Stimulated activated memory B cell treated with anti-CD40 and anti-IgM and Interleukin-4, amounts not matched to agents 10 μg/mL and 1 μg/mL and 100 μg/mL, for 72 hours (primary cell): ENCODE measurements around the gene PGP.
"Not testable (repeated sequence)": the region's sequence is repeated elsewhere in the genome, so short reads cannot be mapped to it uniquely, and the experiment has no call there.

ENCODE experiments used
- ATAC-seq: fragments of 150-1000 bp; cut with Tn5 transposase; 2 replicates; pipeline ENCODE4 v1.10.0; 2021
- H3K27ac Mint-ChIP-seq: one replicate; pipeline ENCODE4 v1.8.0; 2022; ENCODE audit warnings: mild to moderate bottlenecking, mixed read lengths
- H3K27me3 Mint-ChIP-seq: one replicate; pipeline ENCODE4 v1.8.0; 2022; ENCODE audit warnings: mixed read lengths
- H3K36me3 Mint-ChIP-seq: one replicate; pipeline ENCODE4 v1.8.0; 2022; ENCODE audit warnings: mixed read lengths
- H3K4me1 Mint-ChIP-seq: one replicate; pipeline ENCODE4 v1.8.0; 2022; ENCODE audit warnings: mixed read lengths
- H3K4me3 Mint-ChIP-seq: one replicate; pipeline ENCODE4 v1.8.0; 2022; ENCODE audit warnings: mild to moderate bottlenecking, moderate library complexity, mixed read lengths
- H3K9me3 Mint-ChIP-seq: one replicate; pipeline ENCODE4 v1.8.0; 2022; ENCODE audit warnings: mixed read lengths

The PGP gene

GRCh38 chr16:2214719-2214968 lies at the start of gene PGP:
TSS of gene PGP (minus strand) at chr16:2214840. CDS start at chr16:2214777, 63 bp downstream.
- H3K4me3 Mint-ChIP-seq: peak within 1 kb of the TSS; percentile 79
- H3K4me1 Mint-ChIP-seq: peaks cover 27% of the 10 kb centered on the region
- peaks cover 24% of the 10 kb centered on the region for H3K36me3 Mint-ChIP-seq
- peak; percentile 97 for ATAC-seq
- H3K27ac Mint-ChIP-seq: peak within 1 kb of the TSS; percentile 83
- H3K9me3 Mint-ChIP-seq: no peaks in the 10 kb centered on the region
- H3K27me3 Mint-ChIP-seq: no peaks in the 10 kb centered on the region

GRCh38 chr16:2263026-2263425 lies 48.4 kb upstream of the PGP start:
- not testable (repeated sequence) for H3K4me3 Mint-ChIP-seq, ATAC-seq
- H3K36me3 Mint-ChIP-seq: peaks cover 28% of the 10 kb centered on the region

GRCh38 chr16:2260250-2260649 lies 45.6 kb upstream of the PGP start:
- Mint-ChIP-seq H3K4me3 (no peak overlapping the region), H3K27me3 (no peaks in the 10 kb centered on the region), H3K36me3 (peaks cover 47% of the 10 kb centered on the region), H3K27ac (no peak overlapping the region), H3K9me3 (no peaks in the 10 kb centered on the region), H3K4me1 (peaks cover 12% of the 10 kb centered on the region)
- no peak for ATAC-seq

More at GRCh38 chr16:2263026-2263425, 48.4 kb upstream of the PGP start:
- H3K27me3 Mint-ChIP-seq, H3K27ac Mint-ChIP-seq, H3K9me3 Mint-ChIP-seq: not testable (repeated sequence)
- H3K4me1 Mint-ChIP-seq: peaks cover 35% of the 10 kb centered on the region

GRCh38 chr16:2258530-2258929 lies 43.9 kb upstream of the PGP start:
- not testable (repeated sequence) for H3K27ac Mint-ChIP-seq, ATAC-seq, H3K27me3 Mint-ChIP-seq, H3K9me3 Mint-ChIP-seq, H3K4me3 Mint-ChIP-seq, H3K4me1 Mint-ChIP-seq
- peaks cover 55% of the 10 kb centered on the region for H3K36me3 Mint-ChIP-seq

GRCh38 chr16:2257726-2258125 lies 43.1 kb upstream of the PGP start:
- Mint-ChIP-seq H3K4me3 (no peak overlapping the region), H3K4me1 (peaks cover 12% of the 10 kb centered on the region), H3K36me3 (peaks cover 55% of the 10 kb centered on the region), H3K27ac (no peak overlapping the region), H3K9me3 (no peaks in the 10 kb centered on the region), H3K27me3 (no peaks in the 10 kb centered on the region)
- ATAC-seq: no peak

- Mint-ChIP-seq H3K27ac (peak overlapping the region; percentile 24), H3K36me3 (peaks cover 46% of the 10 kb centered on the region), H3K27me3 (no peaks in the 10 kb centered on the region), H3K4me3 (no peak overlapping the region), H3K4me1 (peaks cover 22% of the 10 kb centered on the region), H3K9me3 (no peaks in the 10 kb centered on the region)
- ATAC-seq: no peak
These were observed 42.0 kb upstream of the PGP start for GRCh38 chr16:2256531-2257140.

GRCh38 chr16:2253293-2253692 lies 38.7 kb upstream of the PGP start:
- H3K4me1 Mint-ChIP-seq: peaks cover 29% of the 10 kb centered on the region
- H3K4me3 Mint-ChIP-seq: peak overlapping the region; percentile 35
- peak overlapping the region; percentile 87 for H3K27ac Mint-ChIP-seq
- H3K36me3 Mint-ChIP-seq: peaks cover 37% of the 10 kb centered on the region
- H3K9me3 Mint-ChIP-seq: no peaks in the 10 kb centered on the region
- H3K27me3 Mint-ChIP-seq: no peaks in the 10 kb centered on the region
- ATAC-seq: no peak

GRCh38 chr16:2252806-2253148 lies 38.1 kb upstream of the PGP start:
- ATAC-seq: peak; percentile 20
- Mint-ChIP-seq H3K4me3 (peak overlapping the region; percentile 35), H3K4me1 (peaks cover 29% of the 10 kb centered on the region), H3K27me3 (no peaks in the 10 kb centered on the region), H3K9me3 (no peaks in the 10 kb centered on the region), H3K36me3 (peaks cover 35% of the 10 kb centered on the region), H3K27ac (peak overlapping the region; percentile 87)

- peaks cover 28% of the 10 kb centered on the region for H3K36me3 Mint-ChIP-seq
- no peaks in the 10 kb centered on the region for H3K27me3 Mint-ChIP-seq
- H3K4me1 Mint-ChIP-seq: peaks cover 29% of the 10 kb centered on the region
- peak within 1 kb of the TSS; percentile 92 for H3K4me3 Mint-ChIP-seq
- H3K27ac Mint-ChIP-seq: peak within 1 kb of the TSS; percentile 87
- ATAC-seq: peak; percentile 96
- H3K9me3 Mint-ChIP-seq: no peaks in the 10 kb centered on the region
These were observed 36.9 kb upstream of the PGP start, which contains the start of gene ECI1 for GRCh38 chr16:2251296-2252111. TSS of gene ECI1 (minus strand) at chr16:2251587. CDS start at chr16:2251566, 21 bp downstream.

GRCh38 chr16:2250652-2251295 lies 36.1 kb upstream of the PGP start:
- ATAC-seq: no peak
- peaks cover 29% of the 10 kb centered on the region for H3K4me1 Mint-ChIP-seq
- H3K27me3 Mint-ChIP-seq: no peaks in the 10 kb centered on the region
- H3K36me3 Mint-ChIP-seq: peaks cover 21% of the 10 kb centered on the region
- no peaks in the 10 kb centered on the region for H3K9me3 Mint-ChIP-seq
- H3K27ac Mint-ChIP-seq: peak overlapping the region; percentile 87
- H3K4me3 Mint-ChIP-seq: peak overlapping the region; percentile 92

- peaks cover 15% of the 10 kb centered on the region for H3K36me3 Mint-ChIP-seq
- H3K27me3 Mint-ChIP-seq: no peaks in the 10 kb centered on the region
- H3K4me3 Mint-ChIP-seq: no peak overlapping the region
- H3K9me3 Mint-ChIP-seq: no peaks in the 10 kb centered on the region
- H3K4me1 Mint-ChIP-seq: peaks cover 7% of the 10 kb centered on the region
- H3K27ac Mint-ChIP-seq: no peak overlapping the region
- no peak for ATAC-seq
These were observed 31.8 kb upstream of the PGP start for GRCh38 chr16:2246301-2246885.

GRCh38 chr16:2244926-2245795 lies 30.5 kb upstream of the PGP start:
- Mint-ChIP-seq H3K4me3 (no peak overlapping the region), H3K27ac (no peak overlapping the region), H3K4me1 (no peaks in the 10 kb centered on the region), H3K9me3 (no peaks in the 10 kb centered on the region), H3K27me3 (no peaks in the 10 kb centered on the region), H3K36me3 (peaks cover 15% of the 10 kb centered on the region)
- ATAC-seq: no peak

GRCh38 chr16:2244301-2244700 lies 29.7 kb upstream of the PGP start:
- Mint-ChIP-seq H3K27me3 (no peaks in the 10 kb centered on the region), H3K4me3 (no peak overlapping the region), H3K36me3 (peaks cover 22% of the 10 kb centered on the region), H3K27ac (no peak overlapping the region), H3K9me3 (no peaks in the 10 kb centered on the region), H3K4me1 (no peaks in the 10 kb centered on the region)
- ATAC-seq: no peak

GRCh38 chr16:2243781-2244180 lies 29.1 kb upstream of the PGP start:
- no peak overlapping the region for H3K4me3 Mint-ChIP-seq
- H3K27ac Mint-ChIP-seq: no peak overlapping the region
- ATAC-seq: no peak
- H3K27me3 Mint-ChIP-seq: no peaks in the 10 kb centered on the region
- H3K9me3 Mint-ChIP-seq: no peaks in the 10 kb centered on the region
- no peaks in the 10 kb centered on the region for H3K4me1 Mint-ChIP-seq
- H3K36me3 Mint-ChIP-seq: peaks cover 23% of the 10 kb centered on the region
